Islet precursor cell (in vitro differentiated cells): ENCODE data around the gene GGTLC2.
"Not testable (repeated sequence)": the region's sequence is repeated elsewhere in the genome, so short reads cannot be mapped to it uniquely, and the experiment has no call there.

Source experiments
- DNase-seq: peaks from one replicate; pipeline ENCODE4 v3.0.0-alpha.2; 2018

GGTLC2 gene

GRCh38 chr22:22644314-22644713 is at the start of gene GGTLC2:
GGTLC2 (plus strand) TSS chr22:22644614; CDS start chr22:22646346, 1,732 bp downstream.
- not testable (repeated sequence) for DNase-seq

DNA sequence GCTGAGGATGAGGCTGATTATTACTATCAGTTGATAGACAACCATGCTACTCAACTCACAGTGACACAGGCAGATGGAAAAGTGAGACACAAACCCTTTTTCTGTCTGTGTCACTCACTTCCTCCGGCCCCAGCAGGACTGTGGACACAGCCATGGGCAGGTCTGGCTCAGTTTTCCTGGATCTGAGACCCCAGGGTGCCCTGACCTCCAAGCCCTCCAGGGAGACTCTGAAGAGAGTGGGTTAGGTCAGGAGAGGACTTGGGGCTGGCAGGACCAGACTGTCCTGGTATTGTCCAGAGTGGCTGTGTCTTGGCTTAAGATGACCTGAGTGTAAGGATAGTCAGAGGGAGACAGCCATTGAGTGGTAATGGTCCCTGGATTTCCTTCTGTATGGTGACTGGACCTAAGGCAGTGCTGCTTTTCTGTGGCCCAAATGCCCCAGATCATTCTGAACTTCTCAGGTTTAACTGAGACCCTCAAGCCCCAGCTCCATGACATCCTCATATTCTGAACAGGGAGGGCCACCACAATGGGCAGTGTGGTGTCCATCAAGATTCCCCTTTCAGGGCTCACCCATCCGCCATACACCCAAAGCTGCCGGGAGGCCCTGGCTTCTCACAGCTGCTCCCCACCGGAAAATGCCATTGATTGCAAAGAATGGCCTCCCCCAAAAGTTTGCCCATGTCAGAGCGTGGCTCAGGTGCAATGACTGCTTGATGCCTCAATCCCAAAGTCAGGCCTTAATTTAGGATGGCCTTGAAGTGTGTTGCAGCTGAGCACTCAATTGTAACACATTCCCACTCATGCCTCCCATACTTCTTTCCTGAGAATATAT is 49.2 kb upstream of the GGTLC2 start:
- peak; percentile 22 for DNase-seq

DNA sequence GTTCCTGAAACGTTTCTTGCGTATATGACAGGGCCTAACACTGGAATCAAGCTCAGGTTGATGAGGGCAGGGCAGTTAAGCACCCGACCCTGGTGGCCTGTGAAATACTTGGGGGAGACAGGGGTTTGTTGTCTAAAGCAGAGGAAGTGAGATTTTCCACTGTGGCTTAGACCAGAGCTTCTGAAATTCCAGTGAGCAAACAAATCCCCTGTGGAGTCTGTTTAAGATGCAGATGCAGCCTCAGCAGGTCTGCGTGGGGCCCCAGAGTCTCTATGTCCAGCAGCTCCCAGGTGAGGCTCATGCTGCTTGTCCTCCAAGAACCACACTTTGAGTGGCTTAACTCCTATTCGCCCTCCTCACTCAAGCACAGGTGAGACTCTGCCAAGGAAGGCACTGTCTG is 46.3 kb upstream of the GGTLC2 start:
- DNase-seq: peak; percentile 41

DNA sequence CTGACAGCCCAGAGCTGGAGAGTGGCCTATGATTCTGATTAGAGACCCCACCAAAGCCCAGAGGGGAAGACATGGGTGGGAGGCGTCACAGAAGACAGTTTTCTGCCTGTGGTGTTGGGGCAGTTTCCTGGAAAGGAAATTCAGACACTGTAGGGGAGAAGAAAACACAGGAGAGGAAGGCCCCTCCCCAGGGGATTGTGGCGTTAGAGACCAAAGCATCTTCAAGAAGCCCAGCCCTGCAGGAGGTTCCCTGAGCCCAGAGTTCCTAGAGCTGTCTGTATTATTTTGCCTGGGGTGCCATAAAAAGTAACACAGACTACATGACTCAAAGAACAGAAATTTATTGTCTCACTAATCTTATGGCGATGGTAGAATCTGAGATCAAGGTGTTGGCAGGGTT is 45.2 kb upstream of the GGTLC2 start:
- DNase-seq: peak; percentile 43

GRCh38 chr22:22600531-22601261 is 43.7 kb upstream of the GGTLC2 start:
- DNase-seq: no peak

- DNase-seq: no peak
Measured at GRCh38 chr22:22603470-22603947, 40.9 kb upstream of the GGTLC2 start.

DNA sequence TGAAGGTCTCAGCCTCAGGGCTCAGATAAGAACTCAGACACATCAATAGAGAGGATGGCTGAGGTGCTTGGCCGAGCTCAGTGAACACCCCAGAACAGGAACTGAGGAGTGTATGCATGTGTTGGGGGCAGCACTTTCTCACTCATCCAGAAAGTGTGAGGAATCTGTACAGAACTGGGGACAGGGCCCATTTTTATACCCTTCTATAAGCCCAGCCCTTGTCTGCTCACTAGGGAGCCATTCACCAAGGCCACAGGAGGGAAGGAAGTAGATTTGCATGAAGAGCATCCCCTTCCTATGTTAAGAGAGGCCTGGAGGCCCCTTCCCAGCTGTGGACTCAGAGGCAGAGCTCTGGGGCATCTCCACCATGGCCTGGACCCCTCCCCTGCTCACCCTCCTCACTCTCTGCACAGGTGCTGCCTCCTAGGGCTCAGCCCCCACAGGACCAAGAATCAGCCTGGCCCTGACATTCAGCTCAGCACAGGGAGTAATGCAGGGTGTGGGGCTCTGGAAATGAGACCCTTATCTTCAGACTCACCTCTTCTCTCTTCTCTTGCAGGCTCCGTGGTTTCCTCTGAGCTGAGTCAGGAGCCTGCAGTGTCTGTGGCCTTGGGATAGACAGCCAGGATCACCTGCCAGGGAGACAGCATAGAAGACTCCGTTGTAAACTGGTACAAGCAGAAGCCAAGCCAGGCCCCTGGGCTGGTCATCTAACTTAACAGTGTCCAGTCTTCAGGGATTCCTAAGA is 39.9 kb upstream of the GGTLC2 start:
- no peak for DNase-seq

DNA sequence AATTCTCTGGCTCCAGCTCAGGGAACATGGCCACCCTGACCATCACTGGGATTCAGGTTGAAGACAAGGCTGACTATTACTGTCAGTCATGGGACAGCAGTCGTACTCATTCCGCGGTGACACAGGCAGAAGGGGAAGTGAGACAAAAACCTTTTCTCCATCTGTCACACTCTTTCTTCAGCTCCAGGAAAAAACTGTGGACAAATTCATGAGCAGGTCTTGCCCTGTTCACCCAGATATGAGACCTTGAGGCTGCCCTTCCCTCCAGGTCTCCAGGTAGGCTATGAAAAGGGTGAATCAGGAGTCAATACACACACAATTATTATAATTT is 39.4 kb upstream of the GGTLC2 start:
- DNase-seq: no peak

DNA sequence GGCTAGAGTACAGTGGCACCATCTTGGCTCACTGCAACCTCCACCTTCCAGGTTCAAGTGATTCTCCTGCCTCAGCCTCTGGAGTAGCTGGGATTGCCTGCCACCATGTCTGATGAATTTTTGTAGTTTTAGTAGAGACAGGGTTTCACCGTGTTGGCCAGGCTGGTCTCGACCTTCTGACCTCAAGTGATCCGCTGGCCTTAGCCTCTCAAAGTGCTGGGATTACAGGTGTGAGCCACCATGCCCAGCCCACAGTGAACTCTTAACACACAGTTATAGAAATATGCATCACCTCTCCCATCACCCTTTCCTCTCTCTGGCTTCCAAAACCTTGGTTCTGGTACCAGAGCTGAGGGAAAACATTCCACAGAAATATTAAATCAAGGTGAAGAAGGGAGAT is 36.4 kb upstream of the GGTLC2 start:
- DNase-seq: not testable (repeated sequence)

DNA sequence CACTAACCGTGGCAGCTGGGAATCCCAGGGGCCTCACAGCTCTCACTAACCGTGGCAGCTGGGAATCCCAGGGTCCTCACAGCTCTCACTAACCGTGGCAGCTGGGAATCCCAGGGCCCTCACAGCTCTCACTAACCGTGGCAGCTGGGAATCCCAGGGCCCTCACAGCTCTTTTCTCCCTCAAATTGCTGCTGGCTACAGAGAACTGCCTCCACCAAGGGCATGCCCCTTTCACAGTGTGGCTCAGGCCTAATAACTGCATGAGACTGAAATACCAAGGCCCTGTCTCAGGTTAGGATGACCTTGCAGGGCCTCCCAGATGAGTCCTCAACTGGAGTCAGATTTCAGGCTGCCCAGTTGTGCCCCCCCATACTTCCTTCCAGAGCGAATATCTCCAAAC is 35.1 kb upstream of the GGTLC2 start:
- no peak for DNase-seq

DNA sequence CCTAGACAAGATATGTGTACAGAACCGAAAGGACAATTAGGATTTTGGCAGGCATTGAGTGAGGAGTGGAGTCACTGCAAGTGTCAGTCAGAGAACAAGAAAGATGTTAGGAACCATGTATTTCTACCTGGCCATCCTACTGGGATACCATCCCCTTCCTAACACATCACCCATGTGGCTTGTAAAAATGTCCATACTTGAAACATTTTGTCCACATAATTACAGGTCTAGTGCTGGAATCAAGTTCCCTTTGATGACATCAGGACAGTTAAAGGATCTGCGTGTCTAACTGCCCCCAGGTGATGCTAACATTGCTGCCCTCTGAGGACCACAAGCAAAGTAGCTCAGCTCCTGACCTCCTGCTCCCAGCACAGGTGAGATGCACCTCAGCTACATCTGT is 31.9 kb upstream of the GGTLC2 start:
- no peak for DNase-seq

GRCh38 chr22:22614065-22614464 is 30.3 kb upstream of the GGTLC2 start:
- no peak for DNase-seq

GRCh38 chr22:22616636-22617035 is 27.8 kb upstream of the GGTLC2 start:
- no peak for DNase-seq

DNA sequence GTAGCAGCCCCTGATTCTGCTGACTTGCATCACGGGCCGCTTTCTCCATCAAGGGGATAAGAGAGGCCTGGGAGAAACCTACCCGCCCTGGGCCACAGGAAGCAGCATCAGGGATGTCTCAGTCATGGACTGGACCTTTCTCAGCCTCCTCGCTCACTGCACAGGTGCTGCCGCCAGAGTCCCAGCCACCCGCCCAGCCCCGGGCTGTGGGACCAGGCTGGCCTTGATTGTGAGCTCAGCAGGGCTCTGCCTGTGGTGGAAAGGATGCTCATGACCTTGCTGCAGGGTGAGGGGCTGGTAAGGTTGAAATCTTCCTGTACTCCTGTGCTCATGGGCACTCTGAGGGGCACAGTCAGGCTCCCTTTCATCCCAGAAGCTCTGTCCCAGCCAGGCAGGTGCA is 26.0 kb upstream of the GGTLC2 start:
- DNase-seq: no peak

DNA sequence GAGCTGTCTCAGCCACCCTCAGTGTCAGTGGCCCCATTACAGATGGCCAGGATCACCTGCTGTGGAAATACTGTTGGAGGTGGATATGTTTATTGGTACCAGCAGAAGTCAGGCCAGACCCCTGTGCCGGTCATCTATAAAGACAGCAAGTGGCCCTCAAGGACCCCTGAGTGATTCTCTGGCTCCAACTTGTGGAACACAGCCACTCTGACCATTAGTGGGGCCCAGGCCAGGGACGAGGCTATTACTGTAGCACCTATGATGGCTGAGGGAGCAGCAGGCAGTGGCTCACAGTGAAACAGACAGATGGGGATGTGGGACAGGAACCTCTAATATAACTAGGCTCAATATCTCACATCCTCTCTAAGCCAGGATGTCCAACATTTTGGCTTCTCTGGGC is 25.5 kb upstream of the GGTLC2 start:
- DNase-seq: no peak

- no peak for DNase-seq
Measured at GRCh38 chr22:22619765-22620414, 24.5 kb upstream of the GGTLC2 start.

GRCh38 chr22:22628546-22629495 is 15.6 kb upstream of the GGTLC2 start:
- peak; percentile 15 for DNase-seq

DNA sequence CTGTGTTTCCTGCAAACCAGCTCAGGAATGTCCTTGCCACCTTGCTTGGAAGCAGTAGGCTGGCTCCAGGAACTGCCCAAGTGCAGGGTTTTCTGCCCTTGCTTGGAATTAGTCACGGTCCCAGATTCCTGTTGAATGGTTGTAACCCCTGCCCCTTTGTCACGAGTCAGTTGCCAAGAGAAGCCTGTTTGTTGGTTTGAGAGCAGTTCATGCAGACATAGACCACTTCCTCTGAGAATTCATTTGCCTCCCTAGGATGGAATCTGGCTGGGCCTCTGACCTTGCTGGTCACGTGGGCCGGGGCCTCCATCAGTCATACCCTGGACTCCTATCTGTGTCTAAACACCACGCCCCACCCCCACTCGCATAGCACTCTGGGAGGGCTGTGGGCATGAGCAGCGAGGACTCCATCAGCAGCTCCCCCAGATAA is 13.2 kb upstream of the GGTLC2 start:
- DNase-seq: peak; percentile 61

GRCh38 chr22:22632226-22632625 is 12.2 kb upstream of the GGTLC2 start:
- not testable (repeated sequence) for DNase-seq

GRCh38 chr22:22633533-22633932 is 10.9 kb upstream of the GGTLC2 start:
- DNase-seq: peak; percentile 32

DNA sequence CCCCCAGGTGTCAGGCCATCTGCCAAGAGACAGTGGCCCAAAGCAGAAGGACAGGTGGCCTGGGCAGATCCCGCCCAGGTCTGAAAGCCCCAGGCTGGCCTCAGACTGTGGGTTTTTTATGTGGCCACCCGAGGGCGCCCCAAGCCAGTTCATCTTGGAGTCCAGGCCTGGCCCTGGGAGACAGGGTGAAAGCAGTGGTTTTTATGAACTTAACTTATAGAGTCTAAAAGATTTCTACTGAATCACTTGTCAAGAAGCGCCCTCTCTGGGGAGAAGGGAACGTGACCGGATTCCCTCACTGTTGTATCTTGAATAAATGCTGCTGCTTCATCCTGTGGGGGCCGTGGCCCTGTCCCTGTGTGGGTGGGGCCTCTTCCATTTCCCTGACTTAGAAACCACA is 8.2 kb upstream of the GGTLC2 start:
- peak; percentile 52 for DNase-seq

DNA sequence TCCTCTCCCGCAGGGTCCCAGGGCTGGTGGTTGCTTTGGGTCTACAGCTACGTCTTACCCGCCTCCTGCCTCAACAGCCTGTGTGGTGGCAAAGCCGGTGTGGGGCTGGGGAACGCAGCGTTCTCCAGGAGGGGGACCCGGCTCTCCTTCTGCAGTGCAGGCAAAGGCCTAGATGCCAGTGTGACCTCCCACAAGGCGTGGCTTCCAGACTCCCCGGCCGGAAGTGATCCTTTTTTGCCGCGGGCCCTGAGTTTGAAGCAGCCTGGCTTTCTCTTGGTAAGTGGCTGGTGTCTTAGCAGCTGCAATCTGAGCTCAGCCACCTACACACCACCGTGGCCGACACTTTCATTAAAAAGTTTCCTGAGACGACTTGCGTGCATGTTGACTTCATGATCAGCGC is 6.1 kb upstream of the GGTLC2 start:
- DNase-seq: not testable (repeated sequence)
